C1 segment of cervical spinal cord (tissue), 14 donors: ENCODE measurements around the gene RETNLB.

Experiments used
- DNase-seq, 14 donors: peaks; one replicate each; lab custom pipeline; 2025; lab: John Stamatoyannopoulos, UW

Gene RETNLB, protein sequence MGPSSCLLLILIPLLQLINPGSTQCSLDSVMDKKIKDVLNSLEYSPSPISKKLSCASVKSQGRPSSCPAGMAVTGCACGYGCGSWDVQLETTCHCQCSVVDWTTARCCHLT

DNA sequence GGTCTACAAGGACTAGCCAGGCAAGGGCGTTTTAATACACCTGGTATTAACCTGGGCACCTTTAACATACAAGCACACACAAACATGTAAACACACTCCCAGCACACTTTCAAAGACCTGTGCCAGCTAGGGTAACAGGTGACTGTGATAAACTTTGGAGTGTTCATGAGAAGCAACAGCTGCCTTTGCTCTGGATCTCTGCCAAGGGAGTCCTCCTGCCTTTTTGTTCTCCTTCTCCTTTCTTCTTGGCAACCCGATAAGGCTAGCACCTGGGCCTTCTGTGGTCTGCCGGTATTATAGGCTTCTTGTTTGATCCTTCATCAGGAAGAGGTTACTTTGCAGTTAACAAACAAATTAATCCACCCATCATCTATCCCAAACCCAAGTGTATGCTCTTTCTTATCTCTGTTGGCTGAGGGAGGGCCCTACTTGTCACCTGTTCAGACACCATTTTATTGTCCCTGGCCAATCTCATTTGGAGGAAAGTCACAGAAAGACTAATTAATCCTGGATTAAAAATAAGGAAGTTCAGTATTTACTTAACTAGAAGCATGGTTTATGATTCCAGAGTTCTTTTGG, at the start of gene RETNLB:
TSS of gene RETNLB (minus strand) at position 7 of the 579 bp plus-strand sequence. CDS start 225 bp downstream, outside the sequence.
- no peak for DNase-seq

- DNase-seq: no peak
Observed at GRCh38 chr3:108806316-108806715, 49.1 kb upstream of the RETNLB start.

DNA sequence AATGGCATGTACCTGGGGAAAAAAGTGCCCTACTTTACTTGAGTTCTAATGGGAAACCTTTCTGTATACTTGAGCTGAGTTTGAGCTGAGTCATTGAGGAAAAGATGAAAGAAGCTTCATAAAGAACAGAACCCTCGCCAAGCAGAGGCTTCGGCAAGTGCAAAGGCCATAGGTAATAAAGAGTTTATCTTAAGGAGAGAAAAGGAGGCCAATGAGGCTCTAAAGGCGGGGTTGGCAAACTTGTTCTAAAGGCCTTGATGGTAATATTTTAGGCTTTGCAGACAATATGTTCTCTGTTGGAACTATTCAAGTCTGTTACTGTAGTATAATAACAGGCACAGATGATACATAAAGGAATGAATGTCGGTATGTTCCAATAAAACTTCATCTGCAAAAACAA, 47.8 kb upstream of the RETNLB start:
- DNase-seq: no peak

DNA sequence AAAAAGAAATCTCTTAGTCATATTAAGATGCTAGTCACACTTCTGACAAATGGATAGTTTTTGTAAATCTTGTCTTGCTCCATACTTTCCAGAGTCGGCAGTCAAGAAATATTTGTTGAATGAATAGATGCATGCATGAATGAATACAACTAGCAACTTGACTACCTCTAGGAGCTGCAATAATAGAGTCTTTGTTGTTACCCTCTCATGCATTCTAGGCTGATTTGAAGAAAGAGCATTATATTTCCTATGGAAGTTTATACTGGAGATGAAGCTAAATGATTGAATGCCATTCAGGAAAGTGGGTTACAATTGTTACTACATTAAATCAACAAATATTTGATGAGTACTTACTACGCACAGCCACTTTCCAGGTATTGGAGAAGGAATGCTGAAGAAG, 47.2 kb upstream of the RETNLB start:
- no peak for DNase-seq

GRCh38 chr3:108791473-108791872, 34.3 kb upstream of the RETNLB start:
- DNase-seq: no peak

DNA sequence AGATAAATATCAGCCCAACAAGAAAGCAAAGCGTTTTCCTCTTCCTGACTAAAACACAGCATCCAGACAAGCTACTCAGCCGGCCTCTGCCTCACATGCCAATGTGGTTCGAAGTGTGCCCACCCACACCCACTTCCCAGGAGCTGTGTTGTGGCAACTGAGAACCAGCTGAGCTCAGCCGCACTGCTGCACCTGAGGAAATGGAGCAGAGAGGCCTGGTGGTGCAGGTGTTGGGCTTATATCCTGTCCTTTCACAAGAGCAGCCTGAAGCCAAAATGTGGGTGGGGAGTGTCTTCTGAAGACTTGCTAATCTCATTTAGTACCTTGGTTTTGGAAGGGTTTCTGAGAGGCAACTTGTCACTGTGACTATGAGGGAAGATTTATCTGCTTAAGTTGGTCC, 23.0 kb upstream of the RETNLB start:
- no peak for DNase-seq

DNA sequence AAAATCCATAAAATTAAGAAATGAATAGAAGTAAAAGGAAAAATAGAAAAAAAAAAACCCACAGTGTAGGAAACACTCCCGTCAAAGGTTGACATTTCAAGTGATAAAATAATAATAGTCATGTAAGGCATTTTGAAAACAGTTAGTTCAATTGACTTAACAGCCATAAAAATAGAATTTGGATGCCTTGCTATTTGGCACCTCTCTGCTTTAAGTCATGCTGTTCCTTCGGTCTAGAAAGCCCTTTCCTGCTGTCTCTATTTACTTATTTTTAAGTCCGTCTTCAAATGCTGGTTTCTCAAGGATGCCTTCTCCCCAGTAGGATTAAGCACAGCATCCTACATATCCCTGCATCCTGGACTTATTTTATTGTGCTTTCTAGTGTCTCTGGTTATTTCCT, 22.3 kb upstream of the RETNLB start:
- no peak for DNase-seq

GRCh38 chr3:108775649-108776048, 18.4 kb upstream of the RETNLB start:
- DNase-seq: no peak

DNA sequence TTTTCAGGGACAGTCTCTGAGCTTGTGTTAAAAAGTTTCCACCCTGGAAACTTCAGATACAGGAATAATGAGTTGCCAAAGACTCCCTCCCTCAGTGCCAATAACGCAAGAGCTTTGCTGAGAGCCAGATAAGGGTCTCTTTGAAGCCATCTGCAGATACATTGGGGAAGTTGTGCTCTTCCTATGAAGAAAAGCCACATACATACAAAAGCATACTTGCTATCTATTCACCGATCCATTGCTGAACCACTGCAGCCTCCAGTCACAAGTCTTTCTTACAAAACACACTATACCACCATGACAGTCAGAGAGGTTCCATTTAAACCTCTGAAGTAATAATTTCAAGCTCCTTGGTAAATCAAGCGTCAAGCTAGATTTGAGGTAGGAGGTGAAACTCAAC, 10.0 kb upstream of the RETNLB start:
- DNase-seq: no peak

DNA sequence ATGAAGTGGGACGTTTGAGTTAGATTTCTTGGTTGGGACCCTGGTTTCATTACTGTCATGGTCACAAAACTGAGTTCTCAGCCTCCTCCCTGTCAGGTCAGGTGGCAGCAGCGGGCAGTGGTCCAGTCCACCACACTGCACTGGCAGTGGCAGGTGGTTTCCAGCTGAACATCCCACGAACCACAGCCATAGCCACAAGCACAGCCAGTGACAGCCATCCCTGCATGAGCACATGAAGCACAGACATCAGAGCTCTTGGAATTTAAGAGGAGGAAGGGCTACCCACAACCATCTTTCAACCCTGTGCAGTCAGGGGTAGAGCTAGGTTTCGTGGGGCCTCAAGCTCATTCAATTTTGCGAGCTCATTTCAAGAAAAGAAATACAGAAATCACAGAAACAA, 1.5 kb downstream of the RETNLB start:
- no peak for DNase-seq

DNA sequence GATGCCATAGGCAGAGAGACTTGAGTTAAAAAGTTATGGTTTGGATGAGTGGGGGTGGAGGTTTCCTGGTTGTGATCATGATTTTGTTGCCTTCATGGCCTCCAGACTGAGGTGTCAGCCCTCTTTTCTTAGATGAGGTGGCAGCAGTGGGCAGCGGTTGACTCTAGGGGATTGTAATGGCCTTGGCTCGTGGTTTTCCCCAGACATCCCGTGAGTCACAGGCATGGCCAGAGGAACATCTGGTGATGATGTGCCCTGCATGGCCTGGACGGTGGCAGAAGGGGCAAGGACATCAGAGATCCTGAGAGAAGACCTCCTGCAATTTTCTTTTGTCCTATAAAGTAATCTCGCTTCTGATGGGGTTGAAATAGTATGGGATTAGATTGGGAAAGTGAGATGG, 12.4 kb downstream of the RETNLB start:
- DNase-seq: no peak

- DNase-seq: no peak
Observed at GRCh38 chr3:108742929-108743328, 14.3 kb downstream of the RETNLB start.

DNA sequence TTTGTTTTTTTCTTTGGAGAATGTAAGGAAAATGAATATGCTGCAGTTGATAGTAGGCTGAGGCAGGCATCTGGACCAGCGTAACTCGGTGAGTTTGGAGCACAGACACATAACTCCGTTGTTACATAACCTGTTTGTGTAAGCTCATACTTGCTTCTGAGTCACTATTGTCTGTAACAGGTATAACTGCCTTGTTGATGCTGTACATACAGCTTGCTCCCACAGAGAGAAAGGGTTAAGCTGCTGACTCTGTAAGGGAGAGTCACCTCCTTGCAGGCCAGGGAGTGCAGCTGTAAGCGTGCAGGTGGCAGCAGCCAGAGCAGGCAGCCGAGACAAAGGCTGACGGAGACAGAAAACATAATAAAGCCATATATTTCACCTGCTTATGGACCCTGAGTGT, 20.4 kb downstream of the RETNLB start:
- no peak for DNase-seq

DNA sequence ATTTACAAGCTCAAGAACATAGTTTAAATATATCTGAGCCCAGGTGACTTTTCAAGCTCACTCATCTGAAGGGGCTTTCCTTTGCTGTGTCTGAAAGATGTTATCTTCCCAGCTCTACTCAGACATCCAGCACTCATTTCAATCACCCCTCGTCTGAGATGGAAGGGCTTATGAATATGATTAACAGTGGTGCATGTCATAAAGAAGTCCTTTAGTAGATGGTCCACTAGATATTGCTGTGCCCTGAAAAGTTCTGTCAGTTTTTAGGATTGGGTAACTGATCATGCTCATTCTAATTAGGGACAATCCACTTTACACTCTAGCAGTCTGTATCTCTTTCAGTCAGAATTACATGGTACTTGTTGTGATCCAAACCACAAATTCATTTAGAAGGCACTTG, 28.3 kb downstream of the RETNLB start:
- DNase-seq: no peak

- no peak for DNase-seq
Observed at GRCh38 chr3:108728105-108728504, 29.1 kb downstream of the RETNLB start.

GRCh38 chr3:108724101-108724500, 33.1 kb downstream of the RETNLB start:
- DNase-seq: no peak

DNA sequence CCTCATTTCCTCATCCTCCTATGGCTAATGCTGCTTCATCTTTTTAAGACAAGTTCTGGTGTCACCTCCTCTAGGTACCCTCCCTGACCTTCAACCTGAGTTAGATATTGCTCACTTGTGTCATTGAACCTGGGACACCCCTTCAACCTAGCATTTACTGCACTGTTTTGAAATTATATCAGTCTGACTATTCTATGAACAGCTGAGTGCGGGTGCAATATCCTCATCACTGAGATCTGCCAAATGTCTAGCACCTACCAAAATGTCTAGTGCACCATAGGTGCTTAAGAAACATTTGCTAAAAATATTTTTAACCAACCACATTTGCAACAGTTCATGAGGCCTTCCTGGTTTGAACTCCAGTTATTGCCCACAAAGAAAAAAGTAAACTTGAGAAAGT, 34.5 kb downstream of the RETNLB start:
- no peak for DNase-seq

DNA sequence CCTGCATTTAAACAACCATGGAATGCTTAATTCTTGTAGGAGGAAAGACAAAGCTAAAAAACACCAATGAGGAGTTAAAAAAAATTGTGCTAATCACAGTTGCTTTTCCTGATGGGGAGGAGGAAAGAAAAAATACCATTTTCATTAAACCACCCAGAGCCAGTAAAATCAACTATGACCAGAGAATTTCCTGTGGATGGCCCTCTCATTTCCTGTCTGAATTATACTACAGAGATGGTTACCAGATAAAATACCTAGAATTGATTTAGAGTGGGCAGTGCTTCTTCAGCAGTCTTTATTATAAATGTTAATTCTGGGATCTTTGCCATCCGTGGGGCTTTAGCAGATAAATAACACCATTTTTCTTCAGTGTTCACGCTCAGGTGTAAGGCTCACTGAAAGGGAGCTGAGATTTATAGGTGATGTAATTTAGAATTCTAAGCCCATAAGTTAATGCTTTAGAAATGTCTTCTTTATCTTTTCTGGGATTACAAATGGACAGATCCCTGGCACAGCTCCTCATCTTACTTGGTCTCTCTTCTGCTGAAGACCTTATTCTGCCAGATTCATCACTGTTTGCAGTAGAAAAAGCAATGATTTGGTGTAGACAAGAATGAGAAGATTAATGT, 37.9 kb downstream of the RETNLB start:
- DNase-seq: no peak

GRCh38 chr3:108718454-108718853, 38.8 kb downstream of the RETNLB start:
- DNase-seq: no peak

DNA sequence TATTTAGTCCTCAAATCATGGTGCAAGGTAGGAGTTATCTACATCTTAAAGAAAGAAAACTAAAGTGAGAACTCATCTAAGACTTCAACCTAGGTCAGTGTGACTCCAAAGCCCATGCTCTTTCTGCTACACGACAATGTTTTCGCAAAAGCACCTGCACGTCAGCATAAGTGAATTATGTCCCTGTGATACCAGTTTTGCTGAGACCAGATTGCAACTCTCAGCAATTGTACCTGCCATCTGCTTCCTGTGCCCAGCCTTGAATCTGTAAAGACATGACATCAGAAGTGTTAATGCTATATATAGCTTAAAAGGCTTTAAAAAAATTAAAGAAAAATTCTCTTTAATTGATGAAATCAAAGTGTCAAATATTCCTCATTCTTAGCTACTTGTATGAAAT, 43.4 kb downstream of the RETNLB start:
- DNase-seq: no peak

DNA sequence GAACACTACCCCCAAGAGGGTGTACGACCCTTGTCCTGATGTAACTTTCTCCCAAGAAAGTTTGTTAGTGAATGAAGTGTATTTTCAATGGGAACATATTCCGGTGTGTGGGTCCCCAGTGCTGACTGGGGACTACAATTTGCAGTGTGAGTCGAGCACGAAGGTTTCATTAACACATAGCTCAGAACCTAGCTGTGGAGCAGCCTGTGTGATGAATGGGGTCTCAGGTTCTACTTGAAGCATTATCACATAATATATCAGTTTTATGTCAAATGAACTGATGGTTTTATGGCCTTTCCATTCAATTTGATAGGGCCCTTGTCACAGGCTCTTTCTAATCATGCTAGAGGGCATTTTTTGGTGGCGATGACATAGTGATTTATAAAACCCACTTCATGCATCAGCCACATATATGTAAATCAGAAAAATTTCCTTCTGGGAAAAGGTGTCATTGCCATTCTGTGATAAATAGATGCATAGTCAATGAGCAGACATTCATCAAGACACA, 44.1 kb downstream of the RETNLB start:
- DNase-seq: no peak
